ENCODE measurements around the gene BAHCC1.

BAHCC1 gene

GRCh38 chr17:81398832-81399411 is 3.7 kb downstream of the BAHCC1 start (continued):
- TF ChIP-seq, protein P1, sequence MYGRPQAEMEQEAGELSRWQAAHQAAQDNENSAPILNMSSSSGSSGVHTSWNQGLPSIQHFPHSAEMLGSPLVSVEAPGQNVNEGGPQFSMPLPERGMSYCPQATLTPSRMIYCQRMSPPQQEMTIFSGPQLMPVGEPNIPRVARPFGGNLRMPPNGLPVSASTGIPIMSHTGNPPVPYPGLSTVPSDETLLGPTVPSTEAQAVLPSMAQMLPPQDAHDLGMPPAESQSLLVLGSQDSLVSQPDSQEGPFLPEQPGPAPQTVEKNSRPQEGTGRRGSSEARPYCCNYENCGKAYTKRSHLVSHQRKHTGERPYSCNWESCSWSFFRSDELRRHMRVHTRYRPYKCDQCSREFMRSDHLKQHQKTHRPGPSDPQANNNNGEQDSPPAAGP (tag by site-specific recombination; IDR thresholded peaks at IDR 0.05), result peak; percentile 62
- TF ChIP-seq ZEB2 (tag by site-specific recombination; IDR thresholded peaks at IDR 0.05) (peak; percentile 85), GLIS1 (tag by site-specific recombination; IDR thresholded peaks at IDR 0.05) (peak; percentile 15; the same call in 1 of the 2 replicates), ZNF692 (tag by site-specific recombination; IDR thresholded peaks at IDR 0.05) (0 out of 2 replicates have a peak, but pooled peaks have one; percentile 32), PRDM6 (tag by site-specific recombination; IDR thresholded peaks at IDR 0.05) (peak; percentile 43; the same call in 1 of the 2 replicates), ZNF549 (tag by site-specific recombination; IDR thresholded peaks at IDR 0.05) (no peak), YY1 (tag by site-specific recombination; IDR thresholded peaks at IDR 0.05) (peak; percentile 18; the same call in 1 of the 2 replicates), ZIC2 (tag by site-specific recombination; IDR thresholded peaks at IDR 0.05) (peak; percentile 21; the same call in 1 of the 2 replicates), ZNF341 (tag by site-specific recombination; IDR thresholded peaks at IDR 0.05; ENCODE audit: low read depth) (0 out of 2 replicates have a peak, but pooled peaks have one; percentile 27), ZNF18 (tag by site-specific recombination; IDR thresholded peaks at IDR 0.05) (peak; percentile 69; the same call in 1 of the 2 replicates), ZSCAN4 (tag by site-specific recombination; IDR thresholded peaks at IDR 0.05) (peak; percentile 99), ZNF768 (tag by site-specific recombination; IDR thresholded peaks at IDR 0.05) (no peak), EGR2 (tag by site-specific recombination; IDR thresholded peaks at IDR 0.05; ENCODE audit: low read depth) (peak; percentile 34; the same call in 1 of the 2 replicates), ZXDB (tag by site-specific recombination; IDR thresholded peaks at IDR 0.05) (peak; percentile 24; the same call in 1 of the 2 replicates), ZBTB8A (tag by site-specific recombination; IDR thresholded peaks at IDR 0.05) (peak; percentile 39), ZNF2 (tag by site-specific recombination; IDR thresholded peaks at IDR 0.05) (peak; percentile 43; the same call in 1 of the 2 replicates), ZNF394 (tag by site-specific recombination; IDR thresholded peaks at IDR 0.05; ENCODE audit: borderline replicate concordance) (no peak), INSM2 (tag by site-specific recombination; IDR thresholded peaks at IDR 0.05) (peak; percentile 41; the same call in 1 of the 2 replicates), ZFP37 (tag by site-specific recombination; IDR thresholded peaks at IDR 0.05) (0 out of 2 replicates have a peak, but pooled peaks have one; percentile 58), PRDM10 (tag by site-specific recombination; IDR thresholded peaks at IDR 0.05) (peak; percentile 69), ZNF600 (tag by site-specific recombination; IDR thresholded peaks at IDR 0.05) (peak; percentile 70)
- TF ChIP-seq, protein P2, sequence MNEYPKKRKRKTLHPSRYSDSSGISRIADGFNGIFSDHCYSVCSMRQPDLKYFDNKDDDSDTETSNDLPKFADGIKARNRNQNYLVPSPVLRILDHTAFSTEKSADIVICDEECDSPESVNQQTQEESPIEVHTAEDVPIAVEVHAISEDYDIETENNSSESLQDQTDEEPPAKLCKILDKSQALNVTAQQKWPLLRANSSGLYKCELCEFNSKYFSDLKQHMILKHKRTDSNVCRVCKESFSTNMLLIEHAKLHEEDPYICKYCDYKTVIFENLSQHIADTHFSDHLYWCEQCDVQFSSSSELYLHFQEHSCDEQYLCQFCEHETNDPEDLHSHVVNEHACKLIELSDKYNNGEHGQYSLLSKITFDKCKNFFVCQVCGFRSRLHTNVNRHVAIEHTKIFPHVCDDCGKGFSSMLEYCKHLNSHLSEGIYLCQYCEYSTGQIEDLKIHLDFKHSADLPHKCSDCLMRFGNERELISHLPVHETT (tag by site-specific recombination; IDR thresholded peaks at IDR 0.05), result peak; percentile 42; the same call in 1 of the 2 replicates

Data from HEK293 (cell line).